ENCODE measurements around the gene MLN. TPM values are rescaled to one million over a fixed set of nuclear protein-coding genes. Genes with fewer than 3 reads are reported as not detected.

Gene MLN
- total and polyA plus RNA-seq, 2 experiments from 2014 or later = not detected

DNA sequence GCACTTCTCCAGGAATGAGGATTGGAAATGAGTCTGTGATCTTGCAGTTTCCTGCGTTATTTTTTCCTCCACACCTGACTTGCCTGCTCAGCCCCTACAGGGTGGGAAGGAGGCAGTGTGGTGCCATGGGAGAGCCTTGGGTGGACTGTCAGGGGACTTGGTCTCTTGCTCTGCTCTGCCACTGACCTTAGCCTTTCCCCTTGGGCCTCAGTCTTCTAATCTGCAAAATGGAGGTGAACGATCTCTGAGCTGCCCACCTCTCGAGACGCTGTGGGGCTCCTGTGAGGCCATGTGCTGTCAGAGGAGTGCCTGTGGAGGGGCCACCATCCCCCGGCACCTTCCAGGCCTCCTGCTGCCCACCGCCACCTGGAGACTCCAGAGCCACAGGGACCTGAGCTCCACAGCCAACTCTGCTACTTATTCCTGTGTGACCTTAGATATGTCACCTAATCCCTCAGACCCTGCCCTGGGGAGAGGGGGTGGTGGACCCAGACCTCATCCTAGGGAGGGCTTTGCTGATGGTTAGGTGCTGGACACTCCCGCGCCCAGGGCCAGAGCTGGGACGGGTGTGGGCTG is 45.8 kb upstream of the MLN start:
- H3K4me1 Mint-ChIP-seq = peaks cover 18% of the 10 kb centered on the region
- ATAC-seq = no peak
- no peak overlapping the region for H3K27ac Mint-ChIP-seq

More for the DNA sequence above, 45.8 kb upstream of the MLN start:
- Histone ChIP-seq H3K4me2 (no peak overlapping the region), H3F3A (replicated peaks; ENCODE audit: low read depth) (no peaks in the 10 kb centered on the region), H4K20me1 (replicated peaks; ENCODE audit: insufficient read depth) (no peaks in the 10 kb centered on the region), H3K9me2 (ENCODE audit: insufficient read depth) (no peaks in the 10 kb centered on the region), H3K79me2 (replicated peaks; ENCODE audit: insufficient read depth) (no peaks in the 10 kb centered on the region), H3K36me3 (ENCODE audit: insufficient read depth) (no peaks in the 10 kb centered on the region), H3K4me1 (ENCODE audit: insufficient read depth) (peaks cover 11% of the 10 kb centered on the region), H2AFZ (no peak overlapping the region), H3K27me3 (ENCODE audit: insufficient read depth) (no peaks in the 10 kb centered on the region), H3K4me3 (no peak overlapping the region), H3K27ac (ENCODE audit: low read depth) (no peak overlapping the region)
- peaks cover 13% of the 10 kb centered on the region for H3K27me3 Mint-ChIP-seq (ENCODE audit: insufficient read depth, low read depth, poor library complexity)
- H3K4me3 Mint-ChIP-seq = no peak overlapping the region
- TF ChIP-seq, protein P1, sequence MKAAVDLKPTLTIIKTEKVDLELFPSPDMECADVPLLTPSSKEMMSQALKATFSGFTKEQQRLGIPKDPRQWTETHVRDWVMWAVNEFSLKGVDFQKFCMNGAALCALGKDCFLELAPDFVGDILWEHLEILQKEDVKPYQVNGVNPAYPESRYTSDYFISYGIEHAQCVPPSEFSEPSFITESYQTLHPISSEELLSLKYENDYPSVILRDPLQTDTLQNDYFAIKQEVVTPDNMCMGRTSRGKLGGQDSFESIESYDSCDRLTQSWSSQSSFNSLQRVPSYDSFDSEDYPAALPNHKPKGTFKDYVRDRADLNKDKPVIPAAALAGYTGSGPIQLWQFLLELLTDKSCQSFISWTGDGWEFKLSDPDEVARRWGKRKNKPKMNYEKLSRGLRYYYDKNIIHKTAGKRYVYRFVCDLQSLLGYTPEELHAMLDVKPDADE (IDR thresholded peaks at IDR 0.05) = no peak
- TF ChIP-seq, protein P2, sequence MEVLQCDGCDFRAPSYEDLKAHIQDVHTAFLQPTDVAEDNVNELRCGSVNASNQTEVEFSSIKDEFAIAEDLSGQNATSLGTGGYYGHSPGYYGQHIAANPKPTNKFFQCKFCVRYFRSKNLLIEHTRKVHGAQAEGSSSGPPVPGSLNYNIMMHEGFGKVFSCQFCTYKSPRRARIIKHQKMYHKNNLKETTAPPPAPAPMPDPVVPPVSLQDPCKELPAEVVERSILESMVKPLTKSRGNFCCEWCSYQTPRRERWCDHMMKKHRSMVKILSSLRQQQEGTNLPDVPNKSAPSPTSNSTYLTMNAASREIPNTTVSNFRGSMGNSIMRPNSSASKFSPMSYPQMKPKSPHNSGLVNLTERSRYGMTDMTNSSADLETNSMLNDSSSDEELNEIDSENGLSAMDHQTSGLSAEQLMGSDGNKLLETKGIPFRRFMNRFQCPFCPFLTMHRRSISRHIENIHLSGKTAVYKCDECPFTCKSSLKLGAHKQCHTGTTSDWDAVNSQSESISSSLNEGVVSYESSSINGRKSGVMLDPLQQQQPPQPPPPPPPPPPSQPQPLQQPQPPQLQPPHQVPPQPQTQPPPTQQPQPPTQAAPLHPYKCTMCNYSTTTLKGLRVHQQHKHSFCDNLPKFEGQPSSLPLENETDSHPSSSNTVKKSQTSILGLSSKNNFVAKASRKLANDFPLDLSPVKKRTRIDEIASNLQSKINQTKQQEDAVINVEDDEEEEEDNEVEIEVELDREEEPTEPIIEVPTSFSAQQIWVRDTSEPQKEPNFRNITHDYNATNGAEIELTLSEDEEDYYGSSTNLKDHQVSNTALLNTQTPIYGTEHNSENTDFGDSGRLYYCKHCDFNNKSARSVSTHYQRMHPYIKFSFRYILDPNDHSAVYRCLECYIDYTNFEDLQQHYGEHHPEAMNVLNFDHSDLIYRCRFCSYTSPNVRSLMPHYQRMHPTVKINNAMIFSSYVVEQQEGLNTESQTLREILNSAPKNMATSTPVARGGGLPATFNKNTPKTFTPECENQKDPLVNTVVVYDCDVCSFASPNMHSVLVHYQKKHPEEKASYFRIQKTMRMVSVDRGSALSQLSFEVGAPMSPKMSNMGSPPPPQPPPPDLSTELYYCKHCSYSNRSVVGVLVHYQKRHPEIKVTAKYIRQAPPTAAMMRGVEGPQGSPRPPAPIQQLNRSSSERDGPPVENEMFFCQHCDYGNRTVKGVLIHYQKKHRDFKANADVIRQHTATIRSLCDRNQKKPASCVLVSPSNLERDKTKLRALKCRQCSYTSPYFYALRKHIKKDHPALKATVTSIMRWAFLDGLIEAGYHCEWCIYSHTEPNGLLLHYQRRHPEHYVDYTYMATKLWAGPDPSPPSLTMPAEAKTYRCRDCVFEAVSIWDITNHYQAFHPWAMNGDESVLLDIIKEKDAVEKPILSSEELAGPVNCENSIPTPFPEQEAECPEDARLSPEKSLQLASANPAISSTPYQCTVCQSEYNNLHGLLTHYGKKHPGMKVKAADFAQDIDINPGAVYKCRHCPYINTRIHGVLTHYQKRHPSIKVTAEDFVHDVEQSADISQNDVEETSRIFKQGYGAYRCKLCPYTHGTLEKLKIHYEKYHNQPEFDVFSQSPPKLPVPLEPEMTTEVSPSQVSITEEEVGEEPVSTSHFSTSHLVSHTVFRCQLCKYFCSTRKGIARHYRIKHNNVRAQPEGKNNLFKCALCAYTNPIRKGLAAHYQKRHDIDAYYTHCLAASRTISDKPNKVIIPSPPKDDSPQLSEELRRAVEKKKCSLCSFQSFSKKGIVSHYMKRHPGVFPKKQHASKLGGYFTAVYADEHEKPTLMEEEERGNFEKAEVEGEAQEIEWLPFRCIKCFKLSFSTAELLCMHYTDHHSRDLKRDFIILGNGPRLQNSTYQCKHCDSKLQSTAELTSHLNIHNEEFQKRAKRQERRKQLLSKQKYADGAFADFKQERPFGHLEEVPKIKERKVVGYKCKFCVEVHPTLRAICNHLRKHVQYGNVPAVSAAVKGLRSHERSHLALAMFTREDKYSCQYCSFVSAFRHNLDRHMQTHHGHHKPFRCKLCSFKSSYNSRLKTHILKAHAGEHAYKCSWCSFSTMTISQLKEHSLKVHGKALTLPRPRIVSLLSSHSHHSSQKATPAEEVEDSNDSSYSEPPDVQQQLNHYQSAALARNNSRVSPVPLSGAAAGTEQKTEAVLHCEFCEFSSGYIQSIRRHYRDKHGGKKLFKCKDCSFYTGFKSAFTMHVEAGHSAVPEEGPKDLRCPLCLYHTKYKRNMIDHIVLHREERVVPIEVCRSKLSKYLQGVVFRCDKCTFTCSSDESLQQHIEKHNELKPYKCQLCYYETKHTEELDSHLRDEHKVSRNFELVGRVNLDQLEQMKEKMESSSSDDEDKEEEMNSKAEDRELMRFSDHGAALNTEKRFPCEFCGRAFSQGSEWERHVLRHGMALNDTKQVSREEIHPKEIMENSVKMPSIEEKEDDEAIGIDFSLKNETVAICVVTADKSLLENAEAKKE (CRISPR knock-in tag; IDR thresholded peaks at IDR 0.05) = no peak
- TF ChIP-seq EZH2 (IDR thresholded peaks at IDR 0.05; ENCODE audit: low read depth, unreplicated experiment) (no peak), STAT1 (IDR thresholded peaks at IDR 0.05; ENCODE audit: unreplicated experiment) (no peak), CREB1 (CRISPR knock-in tag; IDR thresholded peaks at IDR 0.05; ENCODE audit: low read depth) (no peak), POLR2AphosphoS5 (IDR thresholded peaks at IDR 0.05; ENCODE audit: low read depth) (no peak), JUNB (IDR thresholded peaks at IDR 0.05; ENCODE audit: unreplicated experiment) (no peak), ZNF114 (CRISPR knock-in tag; IDR thresholded peaks at IDR 0.05) (no peak), NANOG (IDR thresholded peaks at IDR 0.05; ENCODE audit: borderline replicate concordance) (no peak), ZNF331 (CRISPR knock-in tag; IDR thresholded peaks at IDR 0.05; ENCODE audit: low read depth) (no peak), EZH2phosphoT487 (IDR thresholded peaks at IDR 0.05; ENCODE audit: unreplicated experiment) (no peak)
- TF ChIP-seq, protein P3, sequence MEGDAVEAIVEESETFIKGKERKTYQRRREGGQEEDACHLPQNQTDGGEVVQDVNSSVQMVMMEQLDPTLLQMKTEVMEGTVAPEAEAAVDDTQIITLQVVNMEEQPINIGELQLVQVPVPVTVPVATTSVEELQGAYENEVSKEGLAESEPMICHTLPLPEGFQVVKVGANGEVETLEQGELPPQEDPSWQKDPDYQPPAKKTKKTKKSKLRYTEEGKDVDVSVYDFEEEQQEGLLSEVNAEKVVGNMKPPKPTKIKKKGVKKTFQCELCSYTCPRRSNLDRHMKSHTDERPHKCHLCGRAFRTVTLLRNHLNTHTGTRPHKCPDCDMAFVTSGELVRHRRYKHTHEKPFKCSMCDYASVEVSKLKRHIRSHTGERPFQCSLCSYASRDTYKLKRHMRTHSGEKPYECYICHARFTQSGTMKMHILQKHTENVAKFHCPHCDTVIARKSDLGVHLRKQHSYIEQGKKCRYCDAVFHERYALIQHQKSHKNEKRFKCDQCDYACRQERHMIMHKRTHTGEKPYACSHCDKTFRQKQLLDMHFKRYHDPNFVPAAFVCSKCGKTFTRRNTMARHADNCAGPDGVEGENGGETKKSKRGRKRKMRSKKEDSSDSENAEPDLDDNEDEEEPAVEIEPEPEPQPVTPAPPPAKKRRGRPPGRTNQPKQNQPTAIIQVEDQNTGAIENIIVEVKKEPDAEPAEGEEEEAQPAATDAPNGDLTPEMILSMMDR (conservative IDR thresholded peaks at IDR 0.05; ENCODE audit: low read depth in 2 of 2) = no peak
- TF ChIP-seq, protein P4, sequence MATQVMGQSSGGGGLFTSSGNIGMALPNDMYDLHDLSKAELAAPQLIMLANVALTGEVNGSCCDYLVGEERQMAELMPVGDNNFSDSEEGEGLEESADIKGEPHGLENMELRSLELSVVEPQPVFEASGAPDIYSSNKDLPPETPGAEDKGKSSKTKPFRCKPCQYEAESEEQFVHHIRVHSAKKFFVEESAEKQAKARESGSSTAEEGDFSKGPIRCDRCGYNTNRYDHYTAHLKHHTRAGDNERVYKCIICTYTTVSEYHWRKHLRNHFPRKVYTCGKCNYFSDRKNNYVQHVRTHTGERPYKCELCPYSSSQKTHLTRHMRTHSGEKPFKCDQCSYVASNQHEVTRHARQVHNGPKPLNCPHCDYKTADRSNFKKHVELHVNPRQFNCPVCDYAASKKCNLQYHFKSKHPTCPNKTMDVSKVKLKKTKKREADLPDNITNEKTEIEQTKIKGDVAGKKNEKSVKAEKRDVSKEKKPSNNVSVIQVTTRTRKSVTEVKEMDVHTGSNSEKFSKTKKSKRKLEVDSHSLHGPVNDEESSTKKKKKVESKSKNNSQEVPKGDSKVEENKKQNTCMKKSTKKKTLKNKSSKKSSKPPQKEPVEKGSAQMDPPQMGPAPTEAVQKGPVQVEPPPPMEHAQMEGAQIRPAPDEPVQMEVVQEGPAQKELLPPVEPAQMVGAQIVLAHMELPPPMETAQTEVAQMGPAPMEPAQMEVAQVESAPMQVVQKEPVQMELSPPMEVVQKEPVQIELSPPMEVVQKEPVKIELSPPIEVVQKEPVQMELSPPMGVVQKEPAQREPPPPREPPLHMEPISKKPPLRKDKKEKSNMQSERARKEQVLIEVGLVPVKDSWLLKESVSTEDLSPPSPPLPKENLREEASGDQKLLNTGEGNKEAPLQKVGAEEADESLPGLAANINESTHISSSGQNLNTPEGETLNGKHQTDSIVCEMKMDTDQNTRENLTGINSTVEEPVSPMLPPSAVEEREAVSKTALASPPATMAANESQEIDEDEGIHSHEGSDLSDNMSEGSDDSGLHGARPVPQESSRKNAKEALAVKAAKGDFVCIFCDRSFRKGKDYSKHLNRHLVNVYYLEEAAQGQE (IDR thresholded peaks at IDR 0.05; ENCODE audit: unreplicated experiment) = no peak
- no peak for DNase-seq (ENCODE audit: low spot score)
- H3K9me3 Mint-ChIP-seq = no peaks in the 10 kb centered on the region
- no peaks in the 10 kb centered on the region for H3K36me3 Mint-ChIP-seq (ENCODE audit: low read depth)
